Stimulated activated memory B cell treated with anti-CD40 and anti-IgM and Interleukin-4, amounts not matched to agents 10 μg/mL and 1 μg/mL and 100 μg/mL, for 72 hours (primary cell): ENCODE measurements around the gene APBB2.

ENCODE experiments used
- ATAC-seq: fragments of 150-1000 bp; cut with Tn5 transposase; 2 replicates; pipeline ENCODE4 v1.10.0; 2021
- H3K27ac Mint-ChIP-seq: one replicate; pipeline ENCODE4 v1.8.0; 2022; ENCODE audit warnings: mild to moderate bottlenecking, mixed read lengths
- H3K27me3 Mint-ChIP-seq: one replicate; pipeline ENCODE4 v1.8.0; 2022; ENCODE audit warnings: mixed read lengths
- H3K36me3 Mint-ChIP-seq: one replicate; pipeline ENCODE4 v1.8.0; 2022; ENCODE audit warnings: mixed read lengths
- H3K4me1 Mint-ChIP-seq: one replicate; pipeline ENCODE4 v1.8.0; 2022; ENCODE audit warnings: mixed read lengths
- H3K4me3 Mint-ChIP-seq: one replicate; pipeline ENCODE4 v1.8.0; 2022; ENCODE audit warnings: mild to moderate bottlenecking, moderate library complexity, mixed read lengths
- H3K9me3 Mint-ChIP-seq: one replicate; pipeline ENCODE4 v1.8.0; 2022; ENCODE audit warnings: mixed read lengths

APBB2 gene

GRCh38 chr4:41205854-41206460 is 8.4 kb downstream of the APBB2 start:
- Mint-ChIP-seq H3K4me1 (no peaks in the 10 kb centered on the region), H3K27ac (no peak overlapping the region), H3K27me3 (peaks cover 31% of the 10 kb centered on the region), H3K4me3 (no peak overlapping the region), H3K36me3 (no peaks in the 10 kb centered on the region), H3K9me3 (no peaks in the 10 kb centered on the region)
- no peak for ATAC-seq

- Mint-ChIP-seq H3K4me3 (no peak overlapping the region), H3K9me3 (no peaks in the 10 kb centered on the region), H3K27me3 (peaks cover 31% of the 10 kb centered on the region), H3K4me1 (no peaks in the 10 kb centered on the region), H3K36me3 (no peaks in the 10 kb centered on the region), H3K27ac (no peak overlapping the region)
- ATAC-seq: no peak
Observed at GRCh38 chr4:41205130-41205529, 9.2 kb downstream of the APBB2 start.

GRCh38 chr4:41204400-41204978 is 9.9 kb downstream of the APBB2 start:
- Mint-ChIP-seq H3K36me3 (no peaks in the 10 kb centered on the region), H3K27ac (no peak overlapping the region), H3K9me3 (no peaks in the 10 kb centered on the region), H3K27me3 (peaks cover 31% of the 10 kb centered on the region), H3K4me1 (no peaks in the 10 kb centered on the region), H3K4me3 (no peak overlapping the region)
- no peak for ATAC-seq

GRCh38 chr4:41203841-41204240 is 10.5 kb downstream of the APBB2 start:
- ATAC-seq: no peak
- Mint-ChIP-seq H3K4me1 (no peaks in the 10 kb centered on the region), H3K4me3 (no peak overlapping the region), H3K27ac (no peak overlapping the region), H3K36me3 (no peaks in the 10 kb centered on the region), H3K27me3 (peaks cover 26% of the 10 kb centered on the region), H3K9me3 (no peaks in the 10 kb centered on the region)

GRCh38 chr4:41202820-41203568 is 11.3 kb downstream of the APBB2 start:
- Mint-ChIP-seq H3K9me3 (no peaks in the 10 kb centered on the region), H3K4me3 (no peak overlapping the region), H3K27me3 (peaks cover 18% of the 10 kb centered on the region), H3K36me3 (no peaks in the 10 kb centered on the region), H3K27ac (no peak overlapping the region), H3K4me1 (no peaks in the 10 kb centered on the region)
- no peak for ATAC-seq

GRCh38 chr4:41202356-41202755 is 12.0 kb downstream of the APBB2 start:
- Mint-ChIP-seq H3K27ac (no peak overlapping the region), H3K27me3 (peaks cover 18% of the 10 kb centered on the region), H3K4me3 (no peak overlapping the region), H3K4me1 (no peaks in the 10 kb centered on the region), H3K36me3 (no peaks in the 10 kb centered on the region), H3K9me3 (no peaks in the 10 kb centered on the region)
- no peak for ATAC-seq

- no peak overlapping the region for H3K27ac Mint-ChIP-seq
- no peaks in the 10 kb centered on the region for H3K4me1 Mint-ChIP-seq
- no peak overlapping the region for H3K4me3 Mint-ChIP-seq
- no peaks in the 10 kb centered on the region for H3K36me3 Mint-ChIP-seq
- no peaks in the 10 kb centered on the region for H3K9me3 Mint-ChIP-seq
- peaks cover 34% of the 10 kb centered on the region for H3K27me3 Mint-ChIP-seq
- no peak for ATAC-seq
Observed at GRCh38 chr4:41200486-41201017, 13.8 kb downstream of the APBB2 start.

- Mint-ChIP-seq H3K9me3 (no peaks in the 10 kb centered on the region), H3K27me3 (peaks cover 42% of the 10 kb centered on the region), H3K4me1 (no peaks in the 10 kb centered on the region), H3K4me3 (no peak overlapping the region), H3K27ac (no peak overlapping the region), H3K36me3 (no peaks in the 10 kb centered on the region)
- no peak for ATAC-seq
Observed at GRCh38 chr4:41199788-41200187, 14.6 kb downstream of the APBB2 start.

- Mint-ChIP-seq H3K27me3 (peaks cover 42% of the 10 kb centered on the region), H3K36me3 (no peaks in the 10 kb centered on the region), H3K27ac (no peak overlapping the region), H3K4me3 (no peak overlapping the region), H3K4me1 (no peaks in the 10 kb centered on the region), H3K9me3 (no peaks in the 10 kb centered on the region)
- no peak for ATAC-seq
Observed at GRCh38 chr4:41197996-41198395, 16.3 kb downstream of the APBB2 start.

- no peaks in the 10 kb centered on the region for H3K9me3 Mint-ChIP-seq
- H3K36me3 Mint-ChIP-seq: no peaks in the 10 kb centered on the region
- no peaks in the 10 kb centered on the region for H3K4me1 Mint-ChIP-seq
- peaks cover 40% of the 10 kb centered on the region for H3K27me3 Mint-ChIP-seq
- H3K4me3 Mint-ChIP-seq: no peak overlapping the region
- H3K27ac Mint-ChIP-seq: no peak overlapping the region
- ATAC-seq: no peak
Observed at GRCh38 chr4:41197495-41197894, 16.8 kb downstream of the APBB2 start.

- Mint-ChIP-seq H3K27me3 (peaks cover 33% of the 10 kb centered on the region), H3K4me3 (no peak overlapping the region), H3K36me3 (no peaks in the 10 kb centered on the region), H3K27ac (no peak overlapping the region), H3K9me3 (no peaks in the 10 kb centered on the region), H3K4me1 (no peaks in the 10 kb centered on the region)
- ATAC-seq: no peak
Observed at GRCh38 chr4:41196633-41197332, 17.6 kb downstream of the APBB2 start.

- Mint-ChIP-seq H3K27me3 (peaks cover 21% of the 10 kb centered on the region), H3K36me3 (no peaks in the 10 kb centered on the region), H3K4me1 (no peaks in the 10 kb centered on the region), H3K4me3 (no peak overlapping the region), H3K9me3 (no peaks in the 10 kb centered on the region), H3K27ac (no peak overlapping the region)
- no peak for ATAC-seq
Observed at GRCh38 chr4:41192136-41192535, 22.2 kb downstream of the APBB2 start.

- no peak overlapping the region for H3K4me3 Mint-ChIP-seq
- no peak for ATAC-seq
- no peaks in the 10 kb centered on the region for H3K36me3 Mint-ChIP-seq
- H3K9me3 Mint-ChIP-seq: no peaks in the 10 kb centered on the region
- H3K27me3 Mint-ChIP-seq: no peaks in the 10 kb centered on the region
- H3K4me1 Mint-ChIP-seq: no peaks in the 10 kb centered on the region
- no peak overlapping the region for H3K27ac Mint-ChIP-seq
Observed at GRCh38 chr4:41189666-41190065, 24.7 kb downstream of the APBB2 start.

GRCh38 chr4:41189076-41189475 is 25.3 kb downstream of the APBB2 start:
- H3K4me1 Mint-ChIP-seq: no peaks in the 10 kb centered on the region
- H3K27ac Mint-ChIP-seq: no peak overlapping the region
- no peak for ATAC-seq
- no peak overlapping the region for H3K4me3 Mint-ChIP-seq
- H3K36me3 Mint-ChIP-seq: no peaks in the 10 kb centered on the region
- H3K9me3 Mint-ChIP-seq: no peaks in the 10 kb centered on the region
- H3K27me3 Mint-ChIP-seq: no peaks in the 10 kb centered on the region
